Measurements from ENCODE around the gene PTPN13. TPM values are rescaled to one million over a fixed set of nuclear protein-coding genes. Genes with fewer than 3 reads are reported as not detected.

The PTPN13 gene
- total RNA-seq, 1 donor from 2014 or later = 5.6 TPM

DNA sequence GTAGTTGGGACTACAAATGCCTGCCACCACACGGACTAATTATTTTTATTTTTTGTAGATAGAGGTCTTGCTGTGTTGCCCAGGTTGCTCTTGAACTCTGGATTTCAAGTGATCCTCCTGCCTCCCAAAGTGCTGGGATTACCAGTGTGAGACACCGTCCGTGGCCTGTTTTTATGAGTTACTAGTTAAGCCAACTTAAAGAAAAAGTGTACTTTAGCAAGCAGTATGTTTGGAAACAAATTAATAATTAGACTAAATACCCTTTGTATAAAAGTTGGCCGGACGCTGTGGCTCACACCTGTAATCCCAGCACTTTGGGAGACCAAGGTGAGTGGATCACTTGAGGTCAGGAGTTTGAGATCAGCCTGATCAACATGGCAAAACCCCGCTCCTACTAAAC is 14.2 kb upstream of the PTPN13 start:
- no peak for DNase-seq (ENCODE audit: low spot score)
- no peak overlapping the region for H3K4me3 Mint-ChIP-seq (ENCODE audit: unreplicated experiment)
- H3K9me3 Mint-ChIP-seq (ENCODE audit: unreplicated experiment) = no peaks in the 10 kb centered on the region
- TF ChIP-seq CTCF (IDR thresholded peaks at IDR 0.05; ENCODE audit: unreplicated experiment) = no peak
- no peak overlapping the region for H3K27ac Mint-ChIP-seq (ENCODE audit: unreplicated experiment)
- no peaks in the 10 kb centered on the region for H3K36me3 Mint-ChIP-seq (ENCODE audit: low read depth, unreplicated experiment)
- no peaks in the 10 kb centered on the region for H3K4me1 Mint-ChIP-seq (ENCODE audit: unreplicated experiment)
- H3K27me3 Mint-ChIP-seq (ENCODE audit: unreplicated experiment) = no peaks in the 10 kb centered on the region

- no peaks in the 10 kb centered on the region for H3K36me3 Mint-ChIP-seq (ENCODE audit: low read depth, unreplicated experiment)
- H3K4me3 Mint-ChIP-seq (ENCODE audit: unreplicated experiment) = no peak overlapping the region
- H3K27ac Mint-ChIP-seq (ENCODE audit: unreplicated experiment) = no peak overlapping the region
- no peak for TF ChIP-seq CTCF (IDR thresholded peaks at IDR 0.05; ENCODE audit: unreplicated experiment)
- no peaks in the 10 kb centered on the region for H3K27me3 Mint-ChIP-seq (ENCODE audit: unreplicated experiment)
- DNase-seq (ENCODE audit: low spot score) = no peak
- H3K4me1 Mint-ChIP-seq (ENCODE audit: unreplicated experiment) = no peaks in the 10 kb centered on the region
- H3K9me3 Mint-ChIP-seq (ENCODE audit: unreplicated experiment) = no peaks in the 10 kb centered on the region
Measured at GRCh38 chr4:86582410-86582809, 11.7 kb upstream of the PTPN13 start.

DNA sequence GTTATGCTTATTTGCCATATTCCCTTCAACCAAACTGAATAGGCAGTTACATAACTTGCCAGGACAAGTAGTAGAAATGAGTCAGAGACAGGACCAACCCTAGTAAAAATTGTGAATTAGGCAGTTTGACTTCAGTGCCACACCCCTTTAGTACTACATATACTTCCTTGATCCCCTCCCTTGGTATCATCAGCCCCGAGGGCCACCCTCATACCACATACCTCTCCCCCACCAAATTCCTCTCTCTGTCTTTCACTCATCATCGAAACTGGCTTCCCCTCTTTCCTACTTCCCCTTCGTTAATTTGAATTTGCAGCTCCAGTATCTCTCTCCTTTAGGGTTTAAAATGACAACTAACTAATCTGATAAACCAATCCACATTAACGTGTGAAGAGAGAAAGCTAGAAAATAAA is 7.9 kb upstream of the PTPN13 start:
- no peak overlapping the region for H3K4me3 Mint-ChIP-seq (ENCODE audit: unreplicated experiment)
- TF ChIP-seq CTCF (IDR thresholded peaks at IDR 0.05; ENCODE audit: unreplicated experiment) = no peak
- H3K36me3 Mint-ChIP-seq (ENCODE audit: low read depth, unreplicated experiment) = no peaks in the 10 kb centered on the region
- DNase-seq (ENCODE audit: low spot score) = no peak
- no peaks in the 10 kb centered on the region for H3K9me3 Mint-ChIP-seq (ENCODE audit: unreplicated experiment)
- H3K27me3 Mint-ChIP-seq (ENCODE audit: unreplicated experiment) = no peaks in the 10 kb centered on the region
- no peaks in the 10 kb centered on the region for H3K4me1 Mint-ChIP-seq (ENCODE audit: unreplicated experiment)
- no peak overlapping the region for H3K27ac Mint-ChIP-seq (ENCODE audit: unreplicated experiment)

DNA sequence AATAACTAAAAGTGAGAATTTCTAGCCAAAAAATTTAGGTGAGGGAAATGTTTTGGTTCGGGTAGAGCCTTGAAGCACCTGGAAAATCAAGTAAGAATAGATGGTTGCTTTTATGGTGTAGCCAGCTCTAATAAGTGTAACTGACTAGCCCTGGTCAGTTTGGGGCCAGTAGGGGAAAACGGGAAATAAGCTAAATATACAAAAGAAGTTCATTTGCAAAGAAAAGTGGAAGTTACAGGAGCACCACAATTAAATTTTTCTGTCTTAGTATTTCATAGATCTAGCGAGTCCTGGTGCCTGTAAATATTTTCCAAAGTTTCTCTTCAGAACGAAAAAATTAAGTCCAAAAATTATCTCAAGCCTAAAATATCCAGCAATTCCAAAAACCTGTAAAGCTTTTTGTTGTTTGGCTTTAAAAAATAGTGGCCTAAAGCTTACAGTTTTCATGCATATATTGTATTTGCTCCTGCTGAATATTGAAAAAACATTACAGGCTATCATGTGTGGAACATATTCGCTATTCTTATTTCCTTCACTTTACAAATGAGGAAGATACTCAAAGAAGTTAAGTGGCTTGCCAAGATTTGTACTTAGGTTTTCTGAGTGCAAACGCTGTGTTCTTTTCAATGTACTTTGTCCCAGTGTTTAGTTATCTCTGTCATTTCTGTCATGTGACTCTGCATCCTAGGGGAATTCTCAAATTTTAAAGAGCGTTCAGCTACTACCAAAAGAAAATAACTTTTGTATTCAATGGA is 7.3 kb upstream of the PTPN13 start:
- Mint-ChIP-seq H3K36me3 (ENCODE audit: low read depth, unreplicated experiment) (no peaks in the 10 kb centered on the region), H3K27me3 (ENCODE audit: unreplicated experiment) (no peaks in the 10 kb centered on the region), H3K9me3 (ENCODE audit: unreplicated experiment) (no peaks in the 10 kb centered on the region), H3K4me3 (ENCODE audit: unreplicated experiment) (no peak overlapping the region), H3K27ac (ENCODE audit: unreplicated experiment) (no peak overlapping the region), H3K4me1 (ENCODE audit: unreplicated experiment) (no peaks in the 10 kb centered on the region)
- no peak for DNase-seq (ENCODE audit: low spot score)
- TF ChIP-seq CTCF (IDR thresholded peaks at IDR 0.05; ENCODE audit: unreplicated experiment) = no peak

GRCh38 chr4:86587381-86588140 is 6.6 kb upstream of the PTPN13 start:
- H3K27me3 Mint-ChIP-seq (ENCODE audit: unreplicated experiment) = no peaks in the 10 kb centered on the region
- H3K4me3 Mint-ChIP-seq (ENCODE audit: unreplicated experiment) = no peak overlapping the region
- no peak overlapping the region for H3K27ac Mint-ChIP-seq (ENCODE audit: unreplicated experiment)
- TF ChIP-seq CTCF (IDR thresholded peaks at IDR 0.05; ENCODE audit: unreplicated experiment) = no peak
- no peaks in the 10 kb centered on the region for H3K9me3 Mint-ChIP-seq (ENCODE audit: unreplicated experiment)
- DNase-seq (ENCODE audit: low spot score) = no peak
- no peaks in the 10 kb centered on the region for H3K36me3 Mint-ChIP-seq (ENCODE audit: low read depth, unreplicated experiment)
- peaks cover 2% of the 10 kb centered on the region for H3K4me1 Mint-ChIP-seq (ENCODE audit: unreplicated experiment)

All from endothelial cell (in vitro differentiated cells).